Measurements from ENCODE around the gene ATRIP. TPM values are rescaled to one million over a fixed set of nuclear protein-coding genes. Genes with fewer than 3 reads are reported as not detected.

The ATRIP gene
- total and polyA plus RNA-seq, 10 of the 15 experiments (the other 5 are each of a cell fraction or from before 2014, with no cell fraction given) = 1.4 to 16.0 (median 10.1) TPM

GRCh38 chr3:48435774-48436476, 10.6 kb upstream of the ATRIP start (continued):
- TF ChIP-seq NKRF (conservative IDR thresholded peaks at IDR 0.05) (no peak), TARDBP (IDR thresholded peaks at IDR 0.05; ENCODE audit: borderline replicate concordance) (no peak), CREM (IDR thresholded peaks at IDR 0.05; ENCODE audit: low read depth) (0 out of 2 replicates have a peak, but pooled peaks have one; percentile 37), POLR2A (IDR thresholded peaks at IDR 0.05; ENCODE audit: low read depth, low read length) (no peak), SIX5 (IDR thresholded peaks at IDR 0.05; ENCODE audit: low read depth, low read length, severe bottlenecking) (no peak), RAD51 (IDR thresholded peaks at IDR 0.05) (peak; percentile 67), NR2C1 (IDR thresholded peaks at IDR 0.05) (no peak), PAX5 (IDR thresholded peaks at IDR 0.05; ENCODE audit: borderline replicate concordance, low read depth, low read length) (no peak), JUND (IDR thresholded peaks at IDR 0.05; ENCODE audit: low read depth, low read length) (no peak), BACH1 (IDR thresholded peaks at IDR 0.05; ENCODE audit: borderline replicate concordance) (no peak), POU2F2 (IDR thresholded peaks at IDR 0.05; ENCODE audit: borderline replicate concordance, low read depth, low read length) (peak; percentile 67; the same call in 1 of the 3 replicates), CREB1 (IDR thresholded peaks at IDR 0.05; ENCODE audit: low read depth) (peak; percentile 54; the same call in 1 of the 2 replicates), E2F4 (IDR thresholded peaks at IDR 0.05; ENCODE audit: low read depth, low read length) (0 out of 2 replicates have a peak, but pooled peaks have one; percentile 31), MTA3 (IDR thresholded peaks at IDR 0.05; ENCODE audit: borderline replicate concordance, low read length) (no peak), LARP7 (IDR thresholded peaks at IDR 0.05) (peak; percentile 46; the same call in 1 of the 2 replicates)
- TF ChIP-seq, protein P1, sequence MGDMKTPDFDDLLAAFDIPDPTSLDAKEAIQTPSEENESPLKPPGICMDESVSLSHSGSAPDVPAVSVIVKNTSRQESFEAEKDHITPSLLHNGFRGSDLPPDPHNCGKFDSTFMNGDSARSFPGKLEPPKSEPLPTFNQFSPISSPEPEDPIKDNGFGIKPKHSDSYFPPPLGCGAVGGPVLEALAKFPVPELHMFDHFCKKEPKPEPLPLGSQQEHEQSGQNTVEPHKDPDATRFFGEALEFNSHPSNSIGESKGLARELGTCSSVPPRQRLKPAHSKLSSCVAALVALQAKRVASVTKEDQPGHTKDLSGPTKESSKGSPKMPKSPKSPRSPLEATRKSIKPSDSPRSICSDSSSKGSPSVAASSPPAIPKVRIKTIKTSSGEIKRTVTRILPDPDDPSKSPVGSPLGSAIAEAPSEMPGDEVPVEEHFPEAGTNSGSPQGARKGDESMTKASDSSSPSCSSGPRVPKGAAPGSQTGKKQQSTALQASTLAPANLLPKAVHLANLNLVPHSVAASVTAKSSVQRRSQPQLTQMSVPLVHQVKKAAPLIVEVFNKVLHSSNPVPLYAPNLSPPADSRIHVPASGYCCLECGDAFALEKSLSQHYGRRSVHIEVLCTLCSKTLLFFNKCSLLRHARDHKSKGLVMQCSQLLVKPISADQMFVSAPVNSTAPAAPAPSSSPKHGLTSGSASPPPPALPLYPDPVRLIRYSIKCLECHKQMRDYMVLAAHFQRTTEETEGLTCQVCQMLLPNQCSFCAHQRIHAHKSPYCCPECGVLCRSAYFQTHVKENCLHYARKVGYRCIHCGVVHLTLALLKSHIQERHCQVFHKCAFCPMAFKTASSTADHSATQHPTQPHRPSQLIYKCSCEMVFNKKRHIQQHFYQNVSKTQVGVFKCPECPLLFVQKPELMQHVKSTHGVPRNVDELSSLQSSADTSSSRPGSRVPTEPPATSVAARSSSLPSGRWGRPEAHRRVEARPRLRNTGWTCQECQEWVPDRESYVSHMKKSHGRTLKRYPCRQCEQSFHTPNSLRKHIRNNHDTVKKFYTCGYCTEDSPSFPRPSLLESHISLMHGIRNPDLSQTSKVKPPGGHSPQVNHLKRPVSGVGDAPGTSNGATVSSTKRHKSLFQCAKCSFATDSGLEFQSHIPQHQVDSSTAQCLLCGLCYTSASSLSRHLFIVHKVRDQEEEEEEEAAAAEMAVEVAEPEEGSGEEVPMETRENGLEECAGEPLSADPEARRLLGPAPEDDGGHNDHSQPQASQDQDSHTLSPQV (IDR thresholded peaks at IDR 0.05) = no peak; the same call in 1 of the 2 replicates
- TF ChIP-seq, protein P2, sequence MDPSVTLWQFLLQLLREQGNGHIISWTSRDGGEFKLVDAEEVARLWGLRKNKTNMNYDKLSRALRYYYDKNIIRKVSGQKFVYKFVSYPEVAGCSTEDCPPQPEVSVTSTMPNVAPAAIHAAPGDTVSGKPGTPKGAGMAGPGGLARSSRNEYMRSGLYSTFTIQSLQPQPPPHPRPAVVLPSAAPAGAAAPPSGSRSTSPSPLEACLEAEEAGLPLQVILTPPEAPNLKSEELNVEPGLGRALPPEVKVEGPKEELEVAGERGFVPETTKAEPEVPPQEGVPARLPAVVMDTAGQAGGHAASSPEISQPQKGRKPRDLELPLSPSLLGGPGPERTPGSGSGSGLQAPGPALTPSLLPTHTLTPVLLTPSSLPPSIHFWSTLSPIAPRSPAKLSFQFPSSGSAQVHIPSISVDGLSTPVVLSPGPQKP (IDR thresholded peaks at IDR 0.05; ENCODE audit: low read depth, low read length) = no peak
- TF ChIP-seq, protein P3, sequence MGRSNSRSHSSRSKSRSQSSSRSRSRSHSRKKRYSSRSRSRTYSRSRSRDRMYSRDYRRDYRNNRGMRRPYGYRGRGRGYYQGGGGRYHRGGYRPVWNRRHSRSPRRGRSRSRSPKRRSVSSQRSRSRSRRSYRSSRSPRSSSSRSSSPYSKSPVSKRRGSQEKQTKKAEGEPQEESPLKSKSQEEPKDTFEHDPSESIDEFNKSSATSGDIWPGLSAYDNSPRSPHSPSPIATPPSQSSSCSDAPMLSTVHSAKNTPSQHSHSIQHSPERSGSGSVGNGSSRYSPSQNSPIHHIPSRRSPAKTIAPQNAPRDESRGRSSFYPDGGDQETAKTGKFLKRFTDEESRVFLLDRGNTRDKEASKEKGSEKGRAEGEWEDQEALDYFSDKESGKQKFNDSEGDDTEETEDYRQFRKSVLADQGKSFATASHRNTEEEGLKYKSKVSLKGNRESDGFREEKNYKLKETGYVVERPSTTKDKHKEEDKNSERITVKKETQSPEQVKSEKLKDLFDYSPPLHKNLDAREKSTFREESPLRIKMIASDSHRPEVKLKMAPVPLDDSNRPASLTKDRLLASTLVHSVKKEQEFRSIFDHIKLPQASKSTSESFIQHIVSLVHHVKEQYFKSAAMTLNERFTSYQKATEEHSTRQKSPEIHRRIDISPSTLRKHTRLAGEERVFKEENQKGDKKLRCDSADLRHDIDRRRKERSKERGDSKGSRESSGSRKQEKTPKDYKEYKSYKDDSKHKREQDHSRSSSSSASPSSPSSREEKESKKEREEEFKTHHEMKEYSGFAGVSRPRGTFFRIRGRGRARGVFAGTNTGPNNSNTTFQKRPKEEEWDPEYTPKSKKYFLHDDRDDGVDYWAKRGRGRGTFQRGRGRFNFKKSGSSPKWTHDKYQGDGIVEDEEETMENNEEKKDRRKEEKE (IDR thresholded peaks at IDR 0.05) = no peak

Measured in GM12878 (cell line).